CD14-positive monocyte (primary cell): ENCODE results near the gene CKS1B. TPM values are rescaled to one million over a fixed set of nuclear protein-coding genes. Genes with fewer than 3 reads are reported as not detected.
"Not testable (repeated sequence)": the region's sequence is repeated elsewhere in the genome, so short reads cannot be mapped to it uniquely, and the experiment has no call there.

Experiments used
- DNase-seq, 3 donors: peaks; one replicate each; pipeline ENCODE4 v3.0.0-alpha.2; 2011 to 2022
- H2AFZ ChIP-seq: 2 replicates; pipeline ENCODE4 v1.6.0; 2012; ENCODE audit warnings: mild to moderate bottlenecking, low read depth, low read length, inconsistent platforms; ENCODE audit not compliant: insufficient read depth, poor library complexity, severe bottlenecking
- H3K27ac ChIP-seq, 2 donors: 1 replicate in 1 of 2; 2 replicates in 1 of 2; pipeline ENCODE4 v1.5.1; 2012 to 2013; ENCODE audit warnings: low read length in 2 of 2, control low read depth in 1 of 2, inconsistent platforms in 1 of 2, low read depth in 1 of 2, mild to moderate bottlenecking in 1 of 2
- H3K27me3 ChIP-seq, 2 donors: one replicate each; pipeline versions ENCODE4 v1.6.0 to v1.6.1; 2011 to 2013; ENCODE audit warnings: low read length in 2 of 2; ENCODE audit not compliant: control insufficient read depth in 2 of 2, insufficient read depth in 2 of 2
- H3K36me3 ChIP-seq, 2 donors: replicated peaks in 1 of 2; 1 replicate in 1 of 2; 2 replicates in 1 of 2; pipeline versions ENCODE4 v1.5.1 to v1.6.1; 2012 to 2013; ENCODE audit warnings: low read length in 2 of 2, control low read depth in 1 of 2, inconsistent platforms in 1 of 2, mild to moderate bottlenecking in 1 of 2; ENCODE audit not compliant: insufficient read depth in 2 of 2, control insufficient read depth in 1 of 2
- H3K4me1 ChIP-seq, 2 donors: 1 replicate in 1 of 2; 2 replicates in 1 of 2; pipeline versions ENCODE4 v1.5.1 to v1.6.1; 2012 to 2013; ENCODE audit warnings: low read length in 2 of 2, control low read depth in 1 of 2, inconsistent platforms in 1 of 2, mild to moderate bottlenecking in 1 of 2, moderate library complexity in 1 of 2; ENCODE audit not compliant: insufficient read depth in 2 of 2, control insufficient read depth in 1 of 2
- H3K4me2 ChIP-seq: replicated peaks from 2 replicates; pipeline ENCODE3; 2012; ENCODE audit warnings: low read length, moderate library complexity, mild to moderate bottlenecking; ENCODE audit not compliant: poor library complexity, severe bottlenecking; ENCODE audit errors: extremely low read depth
- H3K4me3 ChIP-seq, 3 experiments: fragments of 200-600 bp in 1 of 3; sonication (generic) in 1 of 3; replicated peaks in 1 of 3; 1 replicate in 2 of 3; 2 replicates in 1 of 3; pipeline ENCODE4 v1.5.1; 2011 to 2013; ENCODE audit warnings: low read length in 3 of 3, mild to moderate bottlenecking in 3 of 3, control low read depth in 2 of 3, low read depth in 2 of 3, inconsistent platforms in 1 of 3, moderate library complexity in 1 of 3
- H3K79me2 ChIP-seq: 2 replicates; pipeline ENCODE4 v1.6.0; 2012; ENCODE audit warnings: mild to moderate bottlenecking, control low read depth, inconsistent platforms, low read length, moderate library complexity; ENCODE audit not compliant: insufficient read depth
- H3K9ac ChIP-seq: 2 replicates; pipeline ENCODE4 v1.6.0; 2017; ENCODE audit warnings: low read length, mild to moderate bottlenecking; ENCODE audit not compliant: insufficient read depth, poor library complexity, severe bottlenecking
- H3K9me3 ChIP-seq, 2 donors: replicated peaks in 1 of 2; 1 replicate in 1 of 2; 2 replicates in 1 of 2; pipeline versions ENCODE4 v1.5.1 to v1.6.1; 2012 to 2013; ENCODE audit warnings: low read length in 2 of 2, control low read depth in 1 of 2; ENCODE audit not compliant: control insufficient read depth in 1 of 2, insufficient read depth in 1 of 2
- H4K20me1 ChIP-seq: 2 replicates; pipeline ENCODE4 v1.6.0; 2012; ENCODE audit warnings: mild to moderate bottlenecking, low read length, control low read depth, moderate library complexity; ENCODE audit not compliant: insufficient read depth
- H3K27ac Mint-ChIP-seq, 7 donors: one replicate each; pipeline ENCODE4 v1.8.0; 2020; ENCODE audit warnings: mild to moderate bottlenecking in 7 of 7, mixed read lengths in 7 of 7, moderate library complexity in 6 of 7, inconsistent platforms in 2 of 7
- H3K27me3 Mint-ChIP-seq, 3 donors: one replicate each; pipeline ENCODE4 v1.8.0; 2021 to 2022; ENCODE audit warnings: low read depth in 3 of 3, mild to moderate bottlenecking in 3 of 3, mixed read lengths in 3 of 3, moderate library complexity in 3 of 3, inconsistent platforms in 1 of 3
- H3K36me3 Mint-ChIP-seq, 2 donors: one replicate each; pipeline ENCODE4 v1.8.0; 2020; ENCODE audit warnings: mixed read lengths in 2 of 2, inconsistent platforms in 1 of 2, mild to moderate bottlenecking in 1 of 2
- H3K4me1 Mint-ChIP-seq: one replicate; pipeline ENCODE4 v1.8.0; 2020; ENCODE audit warnings: mild to moderate bottlenecking, mixed read lengths
- H3K4me3 Mint-ChIP-seq, 2 donors: one replicate each; pipeline ENCODE4 v1.8.0; 2020; ENCODE audit warnings: mild to moderate bottlenecking in 2 of 2, mixed read lengths in 2 of 2, moderate library complexity in 1 of 2
- H3K9me3 Mint-ChIP-seq, 7 donors: one replicate each; pipeline ENCODE4 v1.8.0; 2020 to 2022; ENCODE audit warnings: mixed read lengths in 7 of 7, mild to moderate bottlenecking in 6 of 7, moderate library complexity in 6 of 7, inconsistent platforms in 2 of 7
- WGBS: methylation state at CpG from one replicate; pipeline ENCODE4 v1.1.5; 2013; ENCODE audit warnings: missing lambda C conversion rate; ENCODE audit not compliant: insufficient coverage; 5-methylcytosine and 5-hydroxymethylcytosine counted together
- intact Hi-C, 2 donors: fragments of 100-400 bp; cut with micrococcal nuclease; formaldehyde crosslinking; loops; one replicate each; pipeline versions ENCODE4 v1.15.0 to v1.15.1; 2023
- polyA plus RNA-seq, 3 donors: library from polyadenylated mRNA; depleted of rRNA in 1 of 3; unstranded in 2 of 3; stranded (reverse) in 1 of 3; fragments of 300-500 nt in 2 of 3; fragments of >200 nt in 1 of 3; fragmentation: Illumina TruSeq in 2 of 3; gene quantifications; 1 replicate in 2 of 3; 2 replicates in 1 of 3; pipeline ENCODE4 v1.2.3, GENCODE V29; 2012 to 2021
- TF ChIP-seq, protein P1 (sequence below): fragments of 200-600 bp; IDR thresholded peaks from one replicate; pipeline ENCODE4 v1.8.0; 2022; ENCODE audit warnings: antibody characterized with exemption, mild to moderate bottlenecking

Gene CKS1B
- polyA plus RNA-seq, 3 donors, result 9.4 to 22.6 (median 18.0) TPM

DNA sequence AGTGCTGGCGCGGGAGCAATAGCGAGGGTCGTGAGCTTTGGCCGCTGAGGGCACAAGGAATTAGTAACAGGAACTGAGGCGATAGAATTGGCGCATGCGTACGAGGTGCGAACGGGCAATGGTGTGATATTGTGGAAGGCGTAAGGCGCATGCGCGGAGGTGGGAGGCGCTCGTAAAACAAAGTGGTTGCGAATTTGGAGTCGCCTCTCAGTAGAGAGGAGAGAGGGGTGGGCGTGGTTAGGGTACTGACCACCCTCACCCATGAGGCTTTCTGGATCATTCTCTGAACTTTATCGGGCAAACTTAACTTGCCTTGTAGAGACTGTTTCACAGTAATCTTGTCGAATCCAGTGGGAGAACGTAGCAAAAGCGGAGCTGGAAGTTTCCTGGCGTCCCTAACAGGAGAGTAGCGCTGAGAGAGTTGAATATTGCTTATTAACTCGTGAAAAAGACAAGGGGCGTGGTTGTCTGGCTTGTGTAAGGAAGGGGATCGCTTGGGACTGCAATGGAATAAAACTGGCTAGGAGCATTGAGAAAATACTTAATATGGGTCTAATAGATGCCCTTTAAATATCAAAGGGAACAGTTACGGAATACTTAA lies 427 bp downstream of the CKS1B start:
- peaks cover 81% of the 10 kb centered on the region for H3K79me2 ChIP-seq
- H3K4me3 ChIP-seq, result peak overlapping the region; percentile 61 to 95 (median 92)
- peaks cover 47 to 54% of the 10 kb centered on the region in 2 donors for H3K4me1 ChIP-seq

DNA sequence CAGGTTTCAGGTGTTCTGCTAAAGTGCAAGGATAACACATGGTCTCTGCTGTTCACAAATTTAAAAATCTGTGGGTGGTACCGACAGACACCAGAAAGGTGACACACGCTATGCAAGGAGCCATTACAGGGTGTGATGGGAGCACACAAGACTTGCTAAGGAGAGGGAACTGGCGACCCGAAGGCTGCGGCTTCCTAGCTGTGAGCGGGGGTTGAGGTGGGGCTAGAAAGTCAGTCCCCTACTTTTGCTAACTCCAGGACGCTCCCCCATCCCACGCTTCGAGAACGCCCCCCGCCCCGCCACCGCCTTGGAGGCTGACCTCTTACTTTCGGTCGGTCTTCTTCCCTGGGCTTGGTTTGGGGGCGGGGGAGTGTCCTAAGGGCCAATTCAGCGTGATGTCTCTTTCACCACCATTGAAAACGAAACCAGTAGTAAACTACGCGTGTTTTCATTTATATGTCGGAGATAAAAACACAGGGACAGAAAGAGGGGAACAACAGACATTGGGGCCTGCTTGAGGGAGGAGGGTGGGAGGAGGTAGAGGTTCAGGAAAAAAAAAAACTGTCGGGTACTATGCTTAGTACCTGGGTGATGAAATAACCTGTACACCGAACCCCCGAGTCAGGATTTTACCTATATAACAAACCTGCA lies 1.1 kb downstream of the CKS1B start:
- Histone ChIP-seq H3K9me3 (no peaks in the 10 kb centered on the region), H3K4me1 (peaks cover 40 to 48% of the 10 kb centered on the region in 2 donors), H3K4me3 (peak overlapping the region; percentile 61 to 95 (median 92)), H3K27me3 (no peaks in the 10 kb centered on the region), H3K9ac (peak overlapping the region; percentile 82), H3K4me2 (peak overlapping the region; percentile 99), H2AFZ (peak overlapping the region; percentile 89), H3K27ac (peak overlapping the region; percentile 94 to 98), H4K20me1 (peaks cover 28% of the 10 kb centered on the region), H3K79me2 (peaks cover 75% of the 10 kb centered on the region), H3K36me3 (no peaks in the 10 kb centered on the region)
- no peaks in the 10 kb centered on the region for H3K9me3 Mint-ChIP-seq
- no peak overlapping the region for H3K4me3 Mint-ChIP-seq
- peak; percentile 57 to 60 (median 58) for DNase-seq
- H3K27me3 Mint-ChIP-seq, result peaks cover 0 to 3% (median 0%) of the 10 kb centered on the region in 3 donors
- peaks cover 10 to 25% of the 10 kb centered on the region in 2 donors for H3K36me3 Mint-ChIP-seq
- intact Hi-C loops, result no loop called here
- H3K4me1 Mint-ChIP-seq, result peaks cover 32% of the 10 kb centered on the region
- 0% methylated on average over 1 of the region's 24 CpGs for WGBS
- TF ChIP-seq, protein P1, sequence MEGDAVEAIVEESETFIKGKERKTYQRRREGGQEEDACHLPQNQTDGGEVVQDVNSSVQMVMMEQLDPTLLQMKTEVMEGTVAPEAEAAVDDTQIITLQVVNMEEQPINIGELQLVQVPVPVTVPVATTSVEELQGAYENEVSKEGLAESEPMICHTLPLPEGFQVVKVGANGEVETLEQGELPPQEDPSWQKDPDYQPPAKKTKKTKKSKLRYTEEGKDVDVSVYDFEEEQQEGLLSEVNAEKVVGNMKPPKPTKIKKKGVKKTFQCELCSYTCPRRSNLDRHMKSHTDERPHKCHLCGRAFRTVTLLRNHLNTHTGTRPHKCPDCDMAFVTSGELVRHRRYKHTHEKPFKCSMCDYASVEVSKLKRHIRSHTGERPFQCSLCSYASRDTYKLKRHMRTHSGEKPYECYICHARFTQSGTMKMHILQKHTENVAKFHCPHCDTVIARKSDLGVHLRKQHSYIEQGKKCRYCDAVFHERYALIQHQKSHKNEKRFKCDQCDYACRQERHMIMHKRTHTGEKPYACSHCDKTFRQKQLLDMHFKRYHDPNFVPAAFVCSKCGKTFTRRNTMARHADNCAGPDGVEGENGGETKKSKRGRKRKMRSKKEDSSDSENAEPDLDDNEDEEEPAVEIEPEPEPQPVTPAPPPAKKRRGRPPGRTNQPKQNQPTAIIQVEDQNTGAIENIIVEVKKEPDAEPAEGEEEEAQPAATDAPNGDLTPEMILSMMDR, result no peak
- no peak overlapping the region for H3K27ac Mint-ChIP-seq

More for the DNA sequence above, 427 bp downstream of the CKS1B start:
- Histone ChIP-seq H3K27me3 (no peaks in the 10 kb centered on the region), H2AFZ (peak overlapping the region; percentile 89), H3K27ac (peak overlapping the region; percentile 94 to 98), H3K9me3 (no peaks in the 10 kb centered on the region), H3K9ac (peak overlapping the region; percentile 82), H3K36me3 (peaks cover 0 to 2% of the 10 kb centered on the region in 2 donors), H4K20me1 (peaks cover 35% of the 10 kb centered on the region), H3K4me2 (peak overlapping the region; percentile 99)
- Mint-ChIP-seq H3K27me3 (peaks cover 0 to 3% (median 0%) of the 10 kb centered on the region in 3 donors), H3K27ac (no peak overlapping the region), H3K36me3 (peaks cover 10 to 21% of the 10 kb centered on the region in 2 donors), H3K4me1 (peaks cover 37% of the 10 kb centered on the region), H3K4me3 (no peak overlapping the region), H3K9me3 (no peaks in the 10 kb centered on the region)
- TF ChIP-seq, protein P1, result no peak
- 0% methylated on average over 27 of the region's 30 CpGs for WGBS
- peak; percentile 95 to 96 (median 96) for DNase-seq
- intact Hi-C loops, result loop anchor here (5.0 kb wide), 3 partner anchors 32 to 87 kb away; partner anchors contain the start of gene EFNA4 (in 1 of the 2)

DNA sequence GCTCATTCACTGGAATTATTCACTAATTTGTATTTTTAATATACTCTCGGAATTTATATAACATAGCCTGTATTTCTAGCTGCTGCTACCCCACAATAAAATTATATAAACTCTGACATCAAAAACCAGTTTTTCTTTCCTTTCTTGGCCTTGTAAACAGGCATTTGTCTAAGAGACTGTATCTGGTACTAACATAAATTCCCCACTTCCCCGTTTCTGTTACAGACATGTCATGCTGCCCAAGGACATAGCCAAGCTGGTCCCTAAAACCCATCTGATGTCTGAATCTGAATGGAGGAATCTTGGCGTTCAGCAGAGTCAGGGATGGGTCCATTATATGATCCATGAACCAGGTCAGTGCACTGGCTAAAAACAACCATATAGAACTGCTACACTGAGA lies 3.3 kb downstream of the CKS1B start:
- H3K9ac ChIP-seq, H3K27me3 Mint-ChIP-seq, H3K27me3 ChIP-seq, H3K9me3 ChIP-seq, H2AFZ ChIP-seq, DNase-seq, H3K9me3 Mint-ChIP-seq, H3K4me3 Mint-ChIP-seq, H3K4me2 ChIP-seq, H3K36me3 ChIP-seq, intact Hi-C loops, H3K4me3 ChIP-seq, H4K20me1 ChIP-seq: not testable (repeated sequence)
- Mint-ChIP-seq H3K4me1 (peaks cover 12% of the 10 kb centered on the region), H3K36me3 (peaks cover under 1 to 11% of the 10 kb centered on the region in 2 donors), H3K27ac (peak overlapping the region in 5 of 7 donors; percentile 17 to 72 (median 61))
- Histone ChIP-seq H3K4me1 (peaks cover 26 to 31% of the 10 kb centered on the region in 2 donors), H3K27ac (peak overlapping the region in 1 of 2 donors; percentile 54), H3K79me2 (peaks cover 64% of the 10 kb centered on the region)
- WGBS, result no CpG with 5 or more reads among the region's 3 CpGs
